ENCODE measurements around the gene TP53I11.
A peak's percentile ranks its signal among the peaks of the same experiment; 100 is the strongest.

The TP53I11 gene

GRCh38 chr11:44927174-44927661, 23.5 kb downstream of the TP53I11 start:
- no peak overlapping the region for H3K9ac ChIP-seq (ENCODE audit: low read length)
- no peak overlapping the region for H2AK5ac ChIP-seq (ENCODE audit: low read length)
- peaks cover 4 to 5% of the 10 kb centered on the region in 2 experiments for H3K4me1 ChIP-seq (ENCODE audit: control insufficient read depth in 1 of 2, insufficient read depth in 2 of 2, low read length in 2 of 2)
- no peak overlapping the region for H3K4ac ChIP-seq (ENCODE audit: low read depth, low read length)
- no peak overlapping the region for H3K27ac ChIP-seq (ENCODE audit: low read depth, low read length)
- H3K14ac ChIP-seq (ENCODE audit: low read length): no peak overlapping the region
- no peak overlapping the region for H4K12ac ChIP-seq (ENCODE audit: low read depth, low read length)
- no peak overlapping the region for H4K91ac ChIP-seq (ENCODE audit: low read depth, low read length)
- H2BK120ac ChIP-seq (ENCODE audit: insufficient read depth, low read length, poor library complexity): no peak overlapping the region
- H2BK5ac ChIP-seq (ENCODE audit: low read depth, low read length, poor library complexity): no peak overlapping the region
- no peaks in the 10 kb centered on the region for H3K79me2 ChIP-seq (ENCODE audit: control insufficient read depth, insufficient read depth, low read length, poor library complexity)
- WGBS (ENCODE audit: extremely low coverage, insufficient coverage, insufficient read length): no CpG with 5 or more reads among the region's 16 CpGs
- H3K4me3 ChIP-seq (ENCODE audit: low read depth, low read length): no peak overlapping the region
- DNase-seq: peak; percentile 63 to 91
- peaks cover 2% of the 10 kb centered on the region for H3K9me3 ChIP-seq (ENCODE audit: insufficient read depth, low read depth, low read length)
- no peak overlapping the region for H3K23ac ChIP-seq (ENCODE audit: low read length)
- no peak overlapping the region for H4K8ac ChIP-seq (ENCODE audit: low read depth, low read length)
- H2AFZ ChIP-seq (ENCODE audit: insufficient read depth, low read length, poor library complexity): no peak overlapping the region
- no peaks in the 10 kb centered on the region for H3K36me3 ChIP-seq (ENCODE audit: control insufficient read depth in 1 of 2, insufficient read depth in 2 of 2, low read length in 2 of 2)
- H3K27me3 ChIP-seq (ENCODE audit: insufficient read depth, low read length): no peaks in the 10 kb centered on the region
- H3K4me2 ChIP-seq (ENCODE audit: low read length): no peak overlapping the region
- H3K18ac ChIP-seq (ENCODE audit: low read length): no peak overlapping the region
- no peak overlapping the region for H2BK12ac ChIP-seq (ENCODE audit: low read length)
- H3K79me1 ChIP-seq (ENCODE audit: low read length): no peaks in the 10 kb centered on the region

GRCh38 chr11:44926036-44926435, 24.6 kb downstream of the TP53I11 start:
- Histone ChIP-seq H3K79me1 (ENCODE audit: low read length) (no peaks in the 10 kb centered on the region), H2BK120ac (ENCODE audit: insufficient read depth, low read length, poor library complexity) (no peak overlapping the region), H4K91ac (ENCODE audit: low read depth, low read length) (no peak overlapping the region), H4K8ac (ENCODE audit: low read depth, low read length) (no peak overlapping the region), H3K4ac (ENCODE audit: low read depth, low read length) (no peak overlapping the region), H3K23ac (ENCODE audit: low read length) (no peak overlapping the region), H3K9ac (ENCODE audit: low read length) (no peak overlapping the region), H3K79me2 (ENCODE audit: control insufficient read depth, insufficient read depth, low read length, poor library complexity) (no peaks in the 10 kb centered on the region), H3K4me3 (ENCODE audit: low read depth, low read length) (no peak overlapping the region), H2BK12ac (ENCODE audit: low read length) (no peak overlapping the region), H2AFZ (ENCODE audit: insufficient read depth, low read length, poor library complexity) (no peak overlapping the region), H3K9me3 (ENCODE audit: insufficient read depth, low read depth, low read length) (peaks cover 2% of the 10 kb centered on the region), H3K14ac (ENCODE audit: low read length) (no peak overlapping the region), H3K36me3 (ENCODE audit: control insufficient read depth in 1 of 2, insufficient read depth in 2 of 2, low read length in 2 of 2) (no peaks in the 10 kb centered on the region), H4K12ac (ENCODE audit: low read depth, low read length) (no peak overlapping the region), H3K18ac (ENCODE audit: low read length) (no peak overlapping the region), H2AK5ac (ENCODE audit: low read length) (no peak overlapping the region), H3K27me3 (ENCODE audit: insufficient read depth, low read length) (no peaks in the 10 kb centered on the region), H3K4me1 (ENCODE audit: control insufficient read depth in 1 of 2, insufficient read depth in 2 of 2, low read length in 2 of 2) (peaks cover 4 to 5% of the 10 kb centered on the region in 2 experiments), H3K4me2 (ENCODE audit: low read length) (no peak overlapping the region), H2BK5ac (ENCODE audit: low read depth, low read length, poor library complexity) (no peak overlapping the region), H3K27ac (ENCODE audit: low read depth, low read length) (no peak overlapping the region)
- no peak for DNase-seq
- WGBS (ENCODE audit: extremely low coverage, insufficient coverage, insufficient read length): no CpG with 5 or more reads among the region's 8 CpGs

- Histone ChIP-seq H3K23ac (ENCODE audit: low read length) (no peak overlapping the region), H3K79me1 (ENCODE audit: low read length) (no peaks in the 10 kb centered on the region), H4K8ac (ENCODE audit: low read depth, low read length) (no peak overlapping the region), H3K4ac (ENCODE audit: low read depth, low read length) (no peak overlapping the region), H4K12ac (ENCODE audit: low read depth, low read length) (no peak overlapping the region), H3K9me3 (ENCODE audit: insufficient read depth, low read depth, low read length) (peaks cover 2% of the 10 kb centered on the region), H3K4me1 (ENCODE audit: control insufficient read depth in 1 of 2, insufficient read depth in 2 of 2, low read length in 2 of 2) (peaks cover 2% of the 10 kb centered on the region in 2 experiments), H3K4me3 (ENCODE audit: low read depth, low read length) (no peak overlapping the region), H2BK120ac (ENCODE audit: insufficient read depth, low read length, poor library complexity) (no peak overlapping the region), H2AK5ac (ENCODE audit: low read length) (no peak overlapping the region), H2BK5ac (ENCODE audit: low read depth, low read length, poor library complexity) (no peak overlapping the region), H2AFZ (ENCODE audit: insufficient read depth, low read length, poor library complexity) (no peak overlapping the region), H3K14ac (ENCODE audit: low read length) (no peak overlapping the region), H3K9ac (ENCODE audit: low read length) (no peak overlapping the region), H3K27me3 (ENCODE audit: insufficient read depth, low read length) (no peaks in the 10 kb centered on the region), H4K91ac (ENCODE audit: low read depth, low read length) (no peak overlapping the region), H3K79me2 (ENCODE audit: control insufficient read depth, insufficient read depth, low read length, poor library complexity) (no peaks in the 10 kb centered on the region), H3K4me2 (ENCODE audit: low read length) (no peak overlapping the region), H3K36me3 (ENCODE audit: control insufficient read depth in 1 of 2, insufficient read depth in 2 of 2, low read length in 2 of 2) (no peaks in the 10 kb centered on the region), H3K18ac (ENCODE audit: low read length) (no peak overlapping the region), H3K27ac (ENCODE audit: low read depth, low read length) (no peak overlapping the region), H2BK12ac (ENCODE audit: low read length) (no peak overlapping the region)
- no peak for DNase-seq
- WGBS (ENCODE audit: extremely low coverage, insufficient coverage, insufficient read length): no CpG with 5 or more reads among the region's 3 CpGs
Measured at GRCh38 chr11:44923806-44924205, 26.9 kb downstream of the TP53I11 start.

GRCh38 chr11:44923115-44923514, 27.6 kb downstream of the TP53I11 start:
- WGBS (ENCODE audit: extremely low coverage, insufficient coverage, insufficient read length): no CpG with 5 or more reads among the region's 7 CpGs
- no peak overlapping the region for H2AK5ac ChIP-seq (ENCODE audit: low read length)
- no peak overlapping the region for H3K27ac ChIP-seq (ENCODE audit: low read depth, low read length)
- peaks cover 2% of the 10 kb centered on the region for H3K9me3 ChIP-seq (ENCODE audit: insufficient read depth, low read depth, low read length)
- no peak overlapping the region for H3K4me3 ChIP-seq (ENCODE audit: low read depth, low read length)
- H3K4ac ChIP-seq (ENCODE audit: low read depth, low read length): no peak overlapping the region
- H2BK12ac ChIP-seq (ENCODE audit: low read length): no peak overlapping the region
- no peak for DNase-seq
- H3K14ac ChIP-seq (ENCODE audit: low read length): no peak overlapping the region
- H3K36me3 ChIP-seq (ENCODE audit: control insufficient read depth in 1 of 2, insufficient read depth in 2 of 2, low read length in 2 of 2): no peaks in the 10 kb centered on the region
- H3K79me2 ChIP-seq (ENCODE audit: control insufficient read depth, insufficient read depth, low read length, poor library complexity): no peaks in the 10 kb centered on the region
- H3K4me1 ChIP-seq (ENCODE audit: control insufficient read depth in 1 of 2, insufficient read depth in 2 of 2, low read length in 2 of 2): no peaks in the 10 kb centered on the region
- H3K4me2 ChIP-seq (ENCODE audit: low read length): no peak overlapping the region
- no peaks in the 10 kb centered on the region for H3K79me1 ChIP-seq (ENCODE audit: low read length)
- H2BK5ac ChIP-seq (ENCODE audit: low read depth, low read length, poor library complexity): no peak overlapping the region
- no peaks in the 10 kb centered on the region for H3K27me3 ChIP-seq (ENCODE audit: insufficient read depth, low read length)
- no peak overlapping the region for H3K9ac ChIP-seq (ENCODE audit: low read length)
- H2BK120ac ChIP-seq (ENCODE audit: insufficient read depth, low read length, poor library complexity): no peak overlapping the region
- no peak overlapping the region for H3K23ac ChIP-seq (ENCODE audit: low read length)
- H2AFZ ChIP-seq (ENCODE audit: insufficient read depth, low read length, poor library complexity): no peak overlapping the region
- no peak overlapping the region for H4K8ac ChIP-seq (ENCODE audit: low read depth, low read length)
- no peak overlapping the region for H4K12ac ChIP-seq (ENCODE audit: low read depth, low read length)
- no peak overlapping the region for H3K18ac ChIP-seq (ENCODE audit: low read length)
- no peak overlapping the region for H4K91ac ChIP-seq (ENCODE audit: low read depth, low read length)
